DMS79 treated with DMSO at 0.1 percent for 48 hours (cell line): Measurements from ENCODE around the gene SELENON.

Source experiments
- DNase-seq: peaks from one replicate; lab custom pipeline; 2025; lab: John Stamatoyannopoulos, UW

Gene SELENON

DNA sequence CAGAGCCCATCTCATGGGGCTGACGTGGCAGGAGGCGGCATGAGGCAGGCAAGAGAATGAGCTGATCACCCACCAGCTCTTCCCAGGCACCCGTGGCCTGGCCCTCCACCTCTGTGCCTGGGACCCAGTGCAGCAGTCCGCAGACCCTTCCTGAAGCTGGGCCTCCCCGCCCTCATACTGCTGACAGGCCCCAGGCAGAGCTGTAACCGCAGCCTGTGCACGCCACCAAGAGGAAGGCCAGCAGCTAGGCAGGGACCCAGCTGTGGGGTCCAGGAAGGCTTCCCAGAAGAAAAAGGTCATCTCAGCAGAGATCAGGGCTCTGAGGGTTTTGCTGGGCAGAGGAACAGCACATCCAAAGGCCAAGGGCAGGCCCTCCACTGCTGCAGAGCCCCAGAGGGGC, 9.9 kb downstream of the SELENON start:
- no peak for DNase-seq

DNA sequence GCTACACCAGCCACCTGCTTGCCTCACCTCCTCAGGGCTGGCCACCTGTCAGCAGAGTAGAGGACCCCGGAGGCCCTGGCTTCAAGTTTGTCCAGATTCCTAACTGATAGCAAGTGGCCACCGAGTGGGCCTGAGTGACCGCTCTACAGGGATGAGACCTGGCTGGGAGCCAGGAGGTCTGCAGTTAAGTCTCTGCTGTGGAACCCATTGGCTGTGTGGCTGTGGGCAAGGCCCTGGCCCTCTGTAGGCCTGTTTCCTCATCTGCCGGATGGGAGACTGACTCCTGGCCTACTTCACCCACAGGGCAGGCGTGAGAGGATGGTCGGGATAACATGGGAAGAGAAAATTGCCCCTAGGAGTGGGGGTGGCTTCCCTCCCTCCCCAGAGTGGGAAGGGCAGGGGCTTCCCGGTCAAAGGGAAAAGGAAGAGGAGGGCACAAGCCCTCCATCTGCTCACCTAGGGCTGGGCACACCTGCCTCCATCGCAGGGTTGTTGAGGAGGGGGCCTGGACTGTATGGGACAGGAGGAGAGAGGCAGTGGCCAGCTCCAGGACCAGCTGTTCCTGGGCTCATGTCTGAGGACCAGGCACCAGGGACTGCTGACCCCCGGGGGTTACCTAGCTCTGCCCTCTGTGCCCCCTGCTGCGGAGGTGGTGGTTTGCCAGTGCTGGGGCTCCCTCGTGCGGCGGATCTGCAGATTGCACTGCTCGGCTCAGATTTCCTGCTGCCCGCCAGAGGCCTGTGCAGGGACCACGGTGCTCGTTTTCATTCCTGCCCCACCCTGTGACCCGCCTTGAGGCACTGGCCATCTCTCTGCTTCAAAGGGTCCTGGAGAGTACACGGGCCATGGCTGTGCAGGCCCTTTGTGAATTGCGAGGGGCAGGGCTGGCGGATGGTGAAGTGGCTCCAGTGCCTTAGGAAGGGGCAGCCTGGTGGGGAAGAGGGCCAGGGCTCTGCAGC, 10.6 kb downstream of the SELENON start:
- DNase-seq, result peak; percentile 67

DNA sequence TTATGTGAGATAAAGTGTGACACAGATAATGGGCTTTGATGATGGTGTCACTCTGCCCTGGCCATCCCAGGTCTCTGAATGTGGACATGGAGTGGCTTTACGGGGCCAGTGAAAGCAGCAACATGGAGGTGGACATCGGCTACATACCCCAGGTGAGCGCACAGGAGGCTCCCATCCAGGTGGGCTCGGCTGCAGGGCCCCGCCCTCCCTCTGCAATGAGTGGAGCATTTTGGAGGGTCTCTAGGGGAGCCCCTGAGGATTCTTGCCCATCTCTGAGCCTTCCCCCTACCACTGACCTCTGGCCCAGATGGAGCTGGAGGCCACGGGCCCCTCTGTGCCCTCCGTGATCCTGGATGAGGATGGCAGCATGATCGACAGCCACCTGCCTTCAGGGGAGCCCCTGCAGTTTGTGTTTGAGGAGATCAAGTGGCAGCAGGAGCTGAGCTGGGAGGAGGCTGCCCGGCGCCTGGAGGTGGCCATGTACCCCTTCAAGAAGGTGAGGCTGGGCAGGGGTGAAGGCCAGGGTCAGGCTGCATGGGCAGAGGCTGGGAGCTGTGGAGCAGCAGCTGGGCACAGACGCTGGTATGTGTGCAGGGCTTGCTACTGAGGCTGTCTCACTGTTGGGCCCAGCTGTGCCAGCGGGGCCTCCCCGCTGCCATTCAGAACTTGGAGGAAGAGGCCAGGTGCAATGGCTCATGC, 11.5 kb downstream of the SELENON start:
- no peak for DNase-seq

DNA sequence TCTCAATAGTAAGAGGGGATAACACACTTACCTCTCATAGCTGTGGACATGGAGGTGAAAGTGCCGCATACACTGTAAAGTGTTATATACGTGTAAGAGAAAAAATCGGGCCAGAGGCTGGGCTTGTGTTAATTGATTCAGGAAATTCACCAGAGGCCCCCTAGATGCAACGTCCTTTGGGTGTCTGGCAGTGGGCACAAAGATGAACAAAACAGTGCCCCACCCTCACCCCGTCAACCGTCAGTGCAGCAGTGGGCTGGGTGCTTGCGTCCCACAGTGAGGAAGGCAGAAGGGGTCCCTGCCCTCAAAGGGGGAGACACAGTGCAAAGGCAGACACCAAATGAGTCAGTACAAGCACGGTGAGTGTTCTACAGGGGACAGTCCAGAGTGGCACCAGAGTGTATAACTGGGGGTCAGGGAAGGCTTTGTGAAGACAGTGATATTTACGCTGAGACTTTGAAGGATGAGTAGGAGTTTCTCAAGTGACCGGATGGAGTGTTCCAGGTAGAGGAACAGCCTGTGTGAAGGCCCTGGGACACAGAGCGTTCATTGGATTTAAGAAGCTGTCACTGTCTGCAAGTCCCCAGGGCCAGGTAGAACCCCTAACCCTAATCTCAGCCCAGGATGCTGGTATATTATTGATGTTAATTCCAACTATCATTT, 13.2 kb downstream of the SELENON start:
- no peak for DNase-seq

DNA sequence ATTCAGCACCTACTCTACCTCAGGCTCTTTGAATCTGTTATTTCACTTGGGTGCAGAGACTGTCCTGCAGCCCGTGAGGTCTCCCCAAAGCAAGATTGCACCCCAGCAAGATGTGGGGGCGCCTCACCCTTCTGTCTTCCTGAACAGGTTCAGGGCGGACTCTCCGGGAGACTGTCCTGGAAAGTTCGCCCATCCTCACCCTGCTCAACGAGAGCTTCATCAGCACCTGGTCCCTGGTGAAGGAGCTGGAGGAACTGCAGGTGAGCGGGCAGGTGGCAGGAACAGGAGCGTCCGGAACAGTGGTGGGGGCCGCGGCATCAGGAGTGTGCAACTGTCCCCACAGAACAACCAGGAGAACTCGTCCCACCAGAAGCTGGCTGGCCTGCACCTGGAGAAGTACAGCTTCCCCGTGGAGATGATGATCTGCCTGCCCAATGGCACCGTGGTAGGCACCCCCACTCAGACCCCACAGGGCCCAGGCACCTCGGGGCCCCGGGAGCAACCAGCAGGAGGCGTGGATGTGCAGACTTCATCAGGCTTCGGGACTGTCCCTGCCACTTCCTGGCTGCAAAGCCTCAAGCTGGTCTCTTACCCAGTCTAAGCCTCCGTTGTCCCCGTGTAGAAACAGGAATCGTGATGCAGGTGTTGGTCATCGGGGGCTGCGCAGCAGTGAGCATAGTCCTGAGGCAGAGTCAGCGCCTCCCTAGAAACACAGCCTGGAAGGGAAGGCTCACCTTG, 13.9 kb downstream of the SELENON start:
- no peak for DNase-seq

DNA sequence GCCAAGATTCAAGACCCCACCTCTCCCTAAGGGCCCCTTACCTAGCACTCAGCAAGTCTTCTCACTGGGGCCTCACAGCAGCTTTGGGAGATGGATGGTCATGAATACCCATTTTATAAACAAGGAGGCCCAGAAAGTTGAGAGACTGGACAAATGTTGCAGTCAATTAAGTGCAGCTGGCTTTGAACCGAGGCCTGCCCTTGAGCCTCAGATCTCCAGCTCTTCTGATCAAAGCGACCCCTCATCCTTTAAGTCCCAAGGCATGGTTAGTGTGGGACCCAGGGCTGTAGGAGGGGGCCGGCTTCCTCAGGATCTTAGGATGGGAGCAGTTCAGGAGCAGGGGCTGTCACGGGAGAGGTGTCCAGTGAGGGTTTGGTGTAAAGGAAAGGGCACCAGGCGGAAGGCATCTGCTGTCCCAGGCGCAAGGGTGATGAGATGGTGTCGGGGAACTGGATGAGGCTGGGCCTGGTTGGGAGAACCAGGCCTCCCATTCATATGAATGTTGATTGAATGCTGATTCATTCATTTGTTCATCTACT, 14.6 kb downstream of the SELENON start:
- no peak for DNase-seq

DNA sequence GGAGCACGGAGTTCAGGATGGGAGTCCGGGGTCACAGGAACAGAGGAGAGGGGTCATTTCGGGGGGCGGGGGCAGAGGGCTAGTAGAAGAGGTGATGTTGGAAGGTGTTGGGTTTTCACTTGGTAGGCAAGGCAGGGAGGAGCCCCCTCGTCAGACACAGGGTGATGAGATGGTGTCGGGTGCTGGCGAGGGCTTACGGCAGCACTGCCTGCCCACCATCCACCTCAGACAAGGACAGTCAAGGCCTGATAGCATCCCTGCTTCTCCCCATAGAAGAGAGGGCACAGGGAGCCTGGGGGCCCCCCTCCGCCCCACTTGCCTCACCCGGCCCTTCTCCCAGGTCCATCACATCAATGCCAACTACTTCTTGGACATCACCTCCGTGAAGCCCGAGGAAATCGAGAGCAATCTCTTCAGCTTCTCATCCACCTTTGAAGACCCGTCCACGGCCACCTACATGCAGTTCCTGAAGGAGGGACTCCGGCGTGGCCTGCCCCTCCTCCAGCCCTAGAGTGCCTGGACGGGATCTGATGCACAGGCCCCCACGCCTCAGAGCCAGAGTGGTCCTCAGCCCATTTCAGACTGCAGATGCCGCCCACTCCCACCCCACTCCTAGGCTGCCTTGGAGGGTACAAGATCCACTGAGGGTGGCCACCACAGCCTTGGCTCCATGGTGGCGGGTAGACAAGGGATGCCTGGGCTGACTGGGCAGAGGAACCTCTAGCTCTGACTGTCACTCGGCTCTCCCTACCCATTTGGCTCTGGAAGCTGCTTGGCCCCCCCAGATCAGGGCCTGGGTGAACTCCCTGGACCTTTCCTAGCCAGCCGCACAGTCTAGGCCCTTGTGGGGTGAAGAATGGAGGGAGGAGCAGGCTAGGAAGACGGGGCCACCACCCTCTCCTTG, 15.5 kb downstream of the SELENON start:
- no peak for DNase-seq

DNA sequence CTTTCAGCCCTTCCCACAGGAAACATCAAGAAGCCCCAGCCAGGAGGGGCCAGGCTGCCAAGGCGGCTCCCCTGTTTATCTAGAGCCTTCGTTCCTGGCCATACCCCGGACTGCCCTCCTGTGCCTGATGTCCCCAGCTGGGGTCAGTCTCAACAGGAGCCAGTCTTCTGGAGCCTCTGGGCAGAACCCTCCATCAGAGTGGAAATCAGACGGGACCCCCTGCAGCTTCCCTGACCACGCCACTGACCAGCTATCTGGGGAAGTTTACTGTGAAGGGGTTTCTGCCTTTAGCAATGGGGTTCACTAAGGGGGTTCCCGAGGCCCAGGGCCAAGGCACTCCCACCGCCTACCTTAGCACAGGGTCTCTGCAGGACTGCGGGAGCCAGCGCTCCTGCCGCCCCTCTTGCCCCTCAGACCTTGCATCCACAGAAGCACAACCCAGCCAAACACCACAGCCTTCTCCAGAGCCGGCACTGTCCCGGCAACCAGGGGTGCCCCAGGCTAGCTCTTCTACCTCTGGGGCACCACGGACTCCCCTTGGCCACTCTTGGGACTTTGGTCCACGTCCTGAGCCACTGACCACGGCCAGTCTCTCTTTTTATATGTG, 16.2 kb downstream of the SELENON start:
- no peak for DNase-seq

DNA sequence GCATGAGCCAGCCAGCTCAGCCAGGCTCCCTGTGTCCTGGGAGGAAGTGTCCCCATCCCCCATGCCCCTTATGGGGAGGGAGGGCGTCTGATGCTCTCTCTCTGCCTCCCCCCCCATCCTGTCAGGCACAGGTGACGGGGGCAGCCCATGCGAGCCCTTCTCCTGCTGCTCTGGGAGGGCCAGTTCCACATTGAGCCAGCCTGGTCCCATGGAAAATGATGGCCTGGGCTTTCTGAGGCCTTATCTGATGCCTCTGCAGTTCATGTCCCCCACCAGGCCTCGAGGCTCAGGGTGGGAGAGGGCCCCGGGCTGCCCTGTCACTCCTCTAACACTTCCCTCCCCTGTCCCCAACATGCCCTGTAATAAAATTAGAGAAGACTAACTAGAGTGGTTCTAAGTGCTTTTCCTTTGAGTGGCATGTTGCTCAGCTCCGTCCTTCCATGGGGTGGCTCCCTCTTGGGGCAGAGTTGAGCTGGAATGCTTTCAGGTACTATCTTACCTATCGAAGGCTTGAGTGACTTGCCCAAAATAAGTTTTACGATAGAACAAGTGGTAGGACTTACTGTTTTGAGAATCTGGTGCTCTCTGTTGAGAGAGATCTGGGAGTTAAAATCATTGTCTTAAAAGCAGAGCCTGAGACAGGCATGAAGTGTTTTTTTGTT, 18.0 kb downstream of the SELENON start:
- no peak for DNase-seq

DNA sequence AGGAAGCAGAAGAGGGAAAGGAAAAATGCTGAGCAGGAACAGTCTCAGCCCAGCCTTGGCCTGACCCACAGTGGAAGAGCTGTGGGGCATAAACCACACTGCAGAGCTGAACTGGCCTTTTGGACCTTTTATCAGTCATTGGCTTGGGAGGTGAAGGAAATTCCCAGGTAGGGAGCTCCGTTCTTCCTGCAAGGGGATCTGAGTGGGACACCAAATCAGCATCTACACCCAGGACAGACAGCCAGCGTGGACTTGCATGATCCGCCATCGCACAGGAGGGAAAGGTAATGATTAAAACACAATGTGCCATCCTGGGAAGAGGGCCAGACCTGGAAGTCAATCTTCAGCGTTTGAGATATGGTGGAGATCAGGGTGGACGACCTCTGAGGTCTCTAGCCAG, 18.6 kb downstream of the SELENON start:
- no peak for DNase-seq

DNA sequence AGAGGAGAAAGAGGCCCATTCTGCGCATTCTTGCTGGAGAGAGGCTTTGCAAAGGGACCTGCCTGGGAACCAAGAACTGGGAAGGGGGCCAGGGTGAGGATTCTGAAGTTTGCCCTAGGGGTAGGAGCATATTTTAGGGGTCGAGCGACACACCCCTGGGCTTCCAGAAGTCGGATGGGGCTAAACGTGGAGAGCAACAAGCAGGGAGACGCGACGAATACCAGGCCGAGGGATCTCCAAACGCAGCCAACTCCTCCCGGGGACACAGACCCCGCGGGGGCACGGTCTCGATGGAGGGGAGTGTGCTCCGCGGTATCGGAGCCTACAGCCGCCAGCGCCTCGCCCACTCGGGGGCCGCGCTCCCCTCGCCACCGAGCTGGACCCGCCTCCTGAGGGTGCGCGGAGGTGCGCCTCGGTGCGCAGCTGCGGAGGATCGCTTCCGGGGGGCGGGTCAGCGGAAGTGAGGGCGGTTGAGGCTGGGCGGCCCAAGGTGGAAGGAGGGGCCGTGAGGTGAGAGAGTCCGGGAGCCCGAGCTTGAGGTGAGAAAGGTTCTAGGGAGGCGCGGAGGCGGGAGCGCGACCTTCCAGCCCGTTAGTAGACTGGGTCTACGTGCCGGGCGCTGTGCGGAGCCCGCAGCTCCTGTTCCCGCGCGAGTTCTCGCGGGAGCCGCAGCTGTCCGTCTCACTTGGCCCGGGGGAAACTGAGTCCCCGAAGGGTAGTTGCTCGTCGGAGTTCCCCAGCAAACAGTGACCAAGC, 19.7 kb downstream of the SELENON start, which contains the start of gene MTFR1L:
MTFR1L (plus strand) TSS at position 464 of the 756 bp plus-strand sequence. CDS start 3,151 bp downstream, outside the sequence.
- DNase-seq, result peak; percentile 81

DNA sequence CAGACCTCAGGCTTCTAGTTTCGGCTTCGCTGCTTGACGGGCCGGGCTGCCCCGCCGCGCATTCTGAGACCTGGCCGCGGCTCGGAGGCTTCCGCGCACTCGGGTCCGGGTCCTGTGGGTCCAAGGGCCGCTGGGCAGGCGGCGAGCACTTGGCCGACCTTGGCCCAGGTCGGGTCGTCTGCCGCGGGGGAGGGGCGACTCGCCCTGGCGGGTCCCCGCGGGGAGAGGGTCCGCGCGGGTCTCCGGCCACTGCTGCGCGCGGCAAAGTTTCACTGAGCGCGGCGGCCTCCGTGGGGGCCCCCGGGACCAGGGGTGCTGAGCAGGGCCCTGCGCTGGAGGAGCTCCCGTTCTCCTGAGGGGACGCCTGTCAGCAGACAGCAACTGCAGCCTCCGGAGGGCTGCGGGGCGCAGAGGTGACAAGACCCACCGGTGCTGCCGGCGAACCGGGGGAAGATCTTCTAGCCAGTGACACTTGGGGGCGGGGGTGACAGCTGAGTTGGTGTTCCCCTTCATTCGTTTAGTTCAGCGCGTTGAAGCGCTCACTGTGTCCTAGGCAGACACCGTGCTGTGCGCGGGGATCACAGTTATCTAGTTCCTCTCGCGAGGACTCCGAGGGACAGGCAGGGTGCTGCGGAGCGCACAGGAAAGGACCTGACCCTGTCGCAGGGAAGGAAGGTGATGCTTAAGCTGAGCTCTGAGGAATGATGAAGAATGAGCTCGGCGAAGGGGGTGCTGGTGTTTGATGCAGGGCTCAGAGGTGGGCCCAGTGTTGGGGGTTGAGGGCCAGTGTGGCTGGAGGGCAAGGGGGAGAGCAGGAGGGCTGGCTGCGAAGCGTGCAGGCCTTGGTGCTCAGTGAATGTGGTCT, 20.5 kb downstream of the SELENON start:
- peak; percentile 11 for DNase-seq

DNA sequence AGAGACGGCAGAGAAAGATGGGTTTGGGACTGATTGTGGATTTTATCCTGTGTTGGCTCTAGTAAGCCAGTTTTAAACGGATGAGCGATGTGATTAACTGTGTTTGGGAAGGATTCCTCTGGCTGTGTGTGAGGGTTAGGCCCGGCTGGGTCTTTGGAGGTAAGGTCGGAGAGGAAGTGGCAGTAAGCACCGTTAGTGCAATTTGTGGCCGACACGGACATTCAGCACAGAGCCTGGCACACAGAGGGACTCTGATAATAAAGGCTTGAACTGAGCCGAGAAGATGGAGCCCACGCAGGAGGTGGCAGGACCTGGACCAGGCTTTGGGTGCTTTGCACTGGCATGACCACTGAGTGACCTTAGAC, 21.1 kb downstream of the SELENON start:
- DNase-seq, result no peak

DNA sequence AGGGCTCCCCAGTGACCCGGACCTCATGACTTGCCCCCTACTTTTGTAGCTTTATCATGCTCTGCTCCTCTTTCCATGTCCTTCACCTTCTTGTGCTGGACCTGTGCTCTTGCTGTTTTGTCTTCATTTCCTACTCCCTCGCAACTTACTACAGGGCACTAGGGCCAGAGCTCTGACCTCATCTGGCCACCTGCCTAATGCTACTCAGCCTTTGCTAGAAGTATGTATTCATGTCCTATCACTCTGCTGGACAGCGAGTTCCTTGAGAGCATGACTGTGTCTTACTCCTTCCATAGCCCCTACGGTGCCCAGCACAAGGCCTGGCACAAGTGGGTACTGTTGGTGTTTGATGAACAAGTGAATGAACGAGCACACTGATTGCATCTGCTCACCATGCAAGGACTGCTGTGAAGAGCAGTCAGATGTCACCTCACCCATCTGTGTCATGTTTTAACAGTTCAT, 21.7 kb downstream of the SELENON start:
- DNase-seq, result no peak

DNA sequence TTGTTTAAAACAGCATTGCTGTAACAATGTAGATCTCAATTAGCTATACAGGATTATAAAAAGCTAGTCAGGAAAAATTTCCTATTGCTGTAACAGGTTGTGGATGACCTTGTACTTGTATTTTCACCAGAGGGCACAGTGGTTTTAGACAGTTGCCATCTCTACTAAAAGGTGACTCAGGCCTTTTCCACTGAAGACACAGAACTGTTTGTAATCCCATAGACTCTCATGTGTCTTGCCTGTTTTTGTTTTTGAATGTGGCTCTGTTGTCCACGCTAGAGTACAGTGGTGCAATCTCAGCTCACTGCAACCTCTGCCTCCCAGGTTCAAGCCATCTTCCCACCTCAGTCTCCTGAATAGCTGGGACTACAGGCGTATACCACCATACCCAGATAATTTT, 25.6 kb downstream of the SELENON start:
- no peak for DNase-seq

DNA sequence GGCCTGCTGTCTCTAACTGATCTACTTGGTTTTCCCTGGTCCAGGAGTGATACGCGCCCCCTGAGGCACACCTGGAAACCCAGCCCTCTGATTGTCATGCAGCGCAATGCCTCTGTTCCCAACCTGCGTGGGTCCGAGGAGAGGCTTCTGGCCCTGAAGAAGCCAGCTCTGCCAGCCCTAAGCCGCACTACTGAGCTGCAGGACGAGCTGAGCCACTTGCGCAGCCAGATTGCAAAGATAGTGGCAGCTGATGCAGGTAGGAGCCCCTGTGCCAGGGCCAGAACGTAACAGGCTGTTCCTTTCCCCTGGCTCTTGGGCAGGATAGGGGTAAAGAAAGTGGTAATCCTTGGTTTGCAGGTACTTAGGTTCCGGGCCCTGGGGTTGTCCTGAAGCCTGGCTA, 26.6 kb downstream of the SELENON start:
- DNase-seq, result no peak

DNA sequence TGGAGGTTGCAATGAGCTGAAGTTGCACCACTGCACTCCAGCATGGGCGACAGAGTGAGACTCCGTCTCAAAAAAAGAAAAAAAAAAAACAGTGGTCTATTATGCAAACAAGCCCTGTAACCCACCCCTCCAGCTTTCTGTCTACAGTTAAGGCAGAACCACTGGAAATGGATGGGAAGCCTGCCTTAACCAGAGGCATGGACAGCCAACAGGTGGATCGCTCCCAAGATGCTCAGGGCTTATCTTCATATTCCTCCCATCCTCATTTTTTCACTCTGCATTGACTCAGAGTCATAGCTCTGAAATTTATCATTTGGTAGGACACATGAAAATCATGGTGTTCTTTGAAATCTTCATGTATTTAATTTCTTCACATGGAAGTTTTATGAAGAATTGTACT, 28.5 kb downstream of the SELENON start:
- DNase-seq, result no peak

DNA sequence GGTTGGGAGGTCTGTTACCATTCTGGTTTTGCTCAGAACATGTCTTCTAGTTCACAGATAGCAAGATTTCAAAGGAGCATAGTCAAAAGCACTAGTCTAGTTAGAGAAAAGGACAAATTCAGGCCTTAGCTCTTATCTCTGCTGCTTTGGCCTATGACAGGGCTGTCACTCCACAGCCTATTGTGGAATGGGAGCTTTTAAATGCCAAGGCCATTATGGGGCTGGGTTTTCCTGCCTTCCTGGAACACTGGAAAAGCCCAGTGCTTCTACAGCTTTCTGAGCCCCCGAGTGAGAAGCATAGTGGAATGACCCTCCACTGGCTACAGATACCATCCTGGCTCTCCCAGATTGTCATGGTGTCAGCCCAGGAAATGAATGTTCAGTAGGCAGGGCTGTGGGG, 29.1 kb downstream of the SELENON start:
- DNase-seq, result no peak
